ENCODE results near the gene PKNOX2.

Gene PKNOX2

DNA sequence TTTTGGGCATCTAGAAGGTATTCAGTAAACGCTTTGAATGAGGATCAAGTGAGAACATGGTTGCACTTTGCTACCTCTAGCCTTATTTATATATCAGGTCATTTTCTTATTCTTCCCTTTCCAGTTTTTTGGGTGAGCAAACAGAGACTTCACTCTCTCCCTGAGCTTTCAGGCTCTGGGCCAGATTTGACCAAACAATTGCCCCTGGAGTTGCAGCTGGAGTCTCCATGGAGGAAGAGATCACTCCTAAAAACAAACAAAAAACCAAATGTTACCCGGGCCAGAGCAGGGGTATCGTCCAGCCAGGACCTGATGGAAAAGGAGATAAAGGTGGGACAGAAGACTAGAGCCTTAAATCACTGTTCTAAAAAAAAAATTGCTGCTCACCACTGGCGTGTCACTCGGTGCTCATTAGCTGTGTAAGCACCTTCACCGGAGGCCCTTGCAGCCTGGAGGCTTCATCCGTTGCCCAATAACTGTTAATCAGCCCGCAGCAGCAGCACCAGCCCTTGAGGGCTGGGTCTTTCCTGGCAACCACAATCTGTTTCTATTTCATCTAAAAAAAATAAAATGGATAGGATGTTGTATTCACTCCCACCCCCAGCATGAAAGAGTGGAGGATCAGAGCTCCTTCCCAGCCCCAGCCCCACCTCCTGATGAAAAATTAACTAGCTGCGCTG is 125.0 kb downstream of the PKNOX2 start:
- no peak for DNase-seq

DNA sequence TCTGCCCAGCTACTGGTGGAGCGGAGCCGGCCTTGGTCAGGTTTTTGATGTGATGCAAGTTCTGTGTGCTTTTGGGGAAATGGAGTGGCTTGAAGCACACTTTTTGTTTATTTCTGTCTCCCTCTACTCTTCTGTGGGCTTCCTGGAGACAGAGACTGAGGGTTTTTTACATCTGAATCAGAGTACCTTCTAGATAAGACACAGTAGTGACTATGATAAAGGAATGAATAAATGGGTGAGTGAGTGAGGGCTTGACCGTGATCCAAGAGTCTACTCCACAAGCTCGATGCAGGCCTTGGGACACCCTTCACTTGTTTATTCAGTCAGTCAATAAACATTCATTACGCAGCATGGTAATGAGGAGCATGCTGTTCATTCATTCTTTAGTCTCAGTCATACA is 125.7 kb downstream of the PKNOX2 start:
- no peak for DNase-seq

DNA sequence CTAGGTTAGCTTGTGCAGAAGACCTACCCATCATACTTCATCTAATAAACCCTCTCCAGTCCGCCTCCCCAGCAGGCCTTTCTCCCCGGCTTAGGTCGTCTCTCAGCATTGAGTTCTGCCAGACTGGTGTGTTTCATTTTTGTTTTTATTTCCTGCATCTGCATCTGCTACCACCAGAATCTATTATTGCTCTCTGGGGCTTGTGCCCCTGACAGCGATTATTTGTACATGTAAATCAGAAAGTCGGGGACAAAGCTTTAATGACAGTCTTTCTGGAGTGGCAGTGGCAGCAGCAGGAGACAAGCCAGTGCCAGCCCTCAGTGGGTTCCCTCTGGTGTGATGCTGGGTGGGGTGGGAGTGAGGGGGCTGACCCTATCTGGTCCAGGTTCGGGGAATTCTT is 127.5 kb downstream of the PKNOX2 start:
- DNase-seq = no peak

DNA sequence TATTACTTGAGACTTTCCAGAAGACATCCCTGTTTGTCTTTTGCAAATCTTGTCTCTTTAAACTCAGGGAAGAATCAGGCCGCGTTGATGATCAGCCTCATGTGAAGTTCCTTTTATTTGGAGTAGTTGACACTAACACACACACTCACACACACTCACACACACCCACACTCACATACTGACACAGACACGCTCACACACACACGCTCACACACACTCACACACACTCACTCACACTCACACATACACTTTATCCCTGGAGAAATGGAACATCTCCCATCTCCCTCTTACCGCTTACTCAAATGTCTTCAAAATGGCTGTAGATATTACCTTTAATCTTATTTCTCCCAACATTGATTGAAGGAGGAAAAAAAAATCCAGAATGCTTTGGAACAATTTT is 129.0 kb downstream of the PKNOX2 start:
- no peak for DNase-seq

DNA sequence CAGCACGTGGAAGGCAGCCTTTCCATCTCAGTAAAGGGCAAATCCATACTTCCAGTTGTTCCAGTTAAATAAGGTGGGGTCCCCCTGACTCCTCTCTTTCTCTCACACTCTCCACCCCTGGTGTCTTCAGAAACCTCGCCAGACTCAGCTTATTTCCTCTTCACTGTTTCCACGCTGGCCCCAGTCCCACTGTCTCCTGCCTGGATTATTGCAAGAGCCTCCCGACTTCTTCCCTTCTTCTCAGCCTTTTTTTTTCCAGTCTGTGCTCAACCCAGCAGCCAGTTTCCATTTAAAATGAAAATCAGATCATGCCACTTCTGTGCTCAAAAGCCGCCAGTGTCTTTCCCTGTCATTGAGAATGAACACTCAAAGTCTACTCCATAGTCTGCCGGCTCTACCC is 131.4 kb downstream of the PKNOX2 start:
- DNase-seq = no peak

DNA sequence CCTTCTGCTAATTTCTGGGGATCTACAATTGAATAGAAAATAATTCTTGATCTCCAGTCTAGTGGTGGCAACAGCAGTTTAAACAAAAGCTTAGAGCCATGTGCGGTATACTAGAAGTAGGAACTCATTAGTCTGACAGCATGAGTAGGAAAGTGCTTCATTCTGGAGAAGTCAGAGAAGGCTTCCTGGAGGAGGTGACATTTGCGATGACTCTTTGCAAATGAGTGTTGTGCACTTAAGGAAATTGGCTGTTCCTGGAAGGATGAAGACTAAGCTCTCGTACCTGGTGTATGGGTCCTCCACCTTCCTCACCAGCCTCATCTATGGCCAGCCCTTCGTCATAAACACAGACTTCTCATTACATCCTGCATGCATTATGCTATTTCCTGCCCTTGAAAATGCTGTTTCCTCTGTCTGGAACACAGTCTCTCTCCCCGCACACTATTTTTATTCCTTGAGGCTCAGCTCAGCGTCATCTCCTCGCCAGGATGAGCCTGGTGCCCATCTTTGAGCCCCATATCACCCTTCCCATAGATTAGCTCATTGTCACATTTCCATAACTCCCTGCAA is 132.9 kb downstream of the PKNOX2 start:
- DNase-seq = no peak

DNA sequence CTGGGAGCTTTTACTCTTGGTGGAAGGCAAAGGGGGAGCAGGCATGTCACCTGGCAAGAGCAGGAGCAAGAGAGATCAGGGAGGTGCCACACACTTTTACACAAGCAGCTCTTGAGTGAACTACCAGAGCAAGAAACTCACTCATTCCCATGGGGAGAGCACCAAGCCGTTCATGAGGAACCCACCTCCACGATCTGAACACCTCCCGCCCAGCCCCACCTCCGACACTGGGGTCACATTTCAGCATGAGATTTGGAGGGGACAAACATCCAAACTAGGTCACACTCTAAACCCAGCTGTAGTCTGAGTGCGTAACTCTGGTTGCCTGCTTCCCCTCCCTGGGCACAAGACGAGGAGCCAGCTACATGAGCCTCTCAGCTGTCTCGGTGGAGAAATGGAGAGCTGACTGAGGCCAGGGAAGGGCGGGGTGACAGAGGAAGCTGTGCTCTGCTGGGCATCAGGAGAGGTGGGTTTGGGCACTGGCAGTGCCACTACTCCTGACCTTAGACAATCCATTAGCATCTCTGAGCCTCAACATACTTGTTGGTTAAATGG is 134.6 kb downstream of the PKNOX2 start:
- DNase-seq = no peak

DNA sequence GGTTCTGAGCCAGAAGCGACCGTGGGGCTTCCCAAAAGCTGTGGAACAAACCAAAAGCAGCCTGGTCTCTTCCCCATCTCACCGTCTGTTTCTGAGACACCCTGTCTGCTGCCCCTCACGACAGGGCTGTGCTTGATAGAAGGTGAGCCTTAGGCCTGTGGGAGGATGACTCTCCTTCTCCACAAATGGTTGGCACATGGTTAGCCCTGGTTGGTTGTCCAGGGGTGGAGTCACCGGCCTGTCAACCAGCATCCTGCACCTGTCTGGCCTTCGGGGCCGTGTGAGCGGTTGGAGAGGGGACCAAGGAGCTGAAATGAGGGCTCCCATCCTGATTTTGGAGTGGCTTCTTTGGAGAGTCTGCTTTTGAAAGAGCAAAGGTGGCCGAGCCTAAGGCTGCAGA is 135.3 kb downstream of the PKNOX2 start:
- DNase-seq = no peak

DNA sequence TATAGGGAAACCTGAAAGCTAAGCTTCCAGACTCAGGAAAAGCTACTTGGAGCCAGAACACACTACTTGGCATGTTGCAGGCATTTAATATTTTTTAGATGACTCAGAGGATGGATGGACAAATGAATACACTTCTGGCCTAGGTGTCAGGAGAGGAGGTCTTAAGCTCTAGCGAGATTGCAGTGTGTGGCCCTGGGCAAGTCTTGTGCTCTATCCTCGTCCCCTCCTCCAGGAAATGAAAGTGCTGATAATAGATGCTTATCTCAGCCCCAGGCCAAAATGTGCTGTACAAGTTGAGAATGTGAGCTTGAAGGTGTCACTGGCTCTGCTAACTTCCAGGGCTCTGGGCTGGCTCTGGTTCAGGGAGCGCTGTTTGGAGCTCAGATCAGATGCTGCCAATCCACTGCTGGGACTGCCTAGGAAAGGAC is 136.3 kb downstream of the PKNOX2 start:
- no peak for DNase-seq

DNA sequence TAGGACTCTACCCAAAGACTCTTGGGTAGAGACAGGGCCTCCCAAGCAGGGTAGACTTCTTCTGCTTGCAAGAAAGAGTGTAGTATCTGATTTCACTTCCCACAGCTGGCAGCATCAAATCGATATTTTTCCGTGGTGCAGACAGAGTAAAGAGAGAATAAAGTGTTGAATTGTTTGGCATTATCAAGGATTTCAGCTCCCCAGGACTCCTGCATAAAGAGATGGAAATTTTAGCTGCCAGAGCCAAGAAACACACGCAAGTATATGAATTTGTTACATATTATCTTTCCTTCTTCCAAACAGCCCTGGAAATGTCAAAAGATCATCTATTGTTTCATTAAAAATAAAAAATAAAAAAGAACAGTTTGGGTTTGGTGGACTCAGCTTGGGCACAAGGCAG is 136.8 kb downstream of the PKNOX2 start:
- DNase-seq = no peak

DNA sequence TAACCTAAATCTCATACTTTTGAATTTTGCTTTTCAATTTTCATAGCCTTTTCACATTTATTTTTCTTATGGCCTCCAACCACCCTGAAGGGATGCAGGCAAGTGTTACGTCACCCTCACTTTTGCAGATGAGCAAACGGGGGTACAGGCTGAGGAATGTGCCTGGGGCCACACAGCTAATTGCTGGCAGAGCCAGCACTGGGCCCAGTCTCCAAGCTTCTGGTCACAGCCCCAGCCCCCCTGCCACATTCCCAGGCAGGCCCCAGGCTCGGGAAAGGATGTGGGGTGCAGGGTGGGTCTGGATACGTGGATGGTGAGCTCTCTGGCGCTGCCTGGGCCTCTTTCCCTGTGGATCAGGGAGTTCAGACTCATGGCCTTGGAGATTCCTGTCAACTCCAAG is 138.6 kb downstream of the PKNOX2 start:
- DNase-seq = no peak

DNA sequence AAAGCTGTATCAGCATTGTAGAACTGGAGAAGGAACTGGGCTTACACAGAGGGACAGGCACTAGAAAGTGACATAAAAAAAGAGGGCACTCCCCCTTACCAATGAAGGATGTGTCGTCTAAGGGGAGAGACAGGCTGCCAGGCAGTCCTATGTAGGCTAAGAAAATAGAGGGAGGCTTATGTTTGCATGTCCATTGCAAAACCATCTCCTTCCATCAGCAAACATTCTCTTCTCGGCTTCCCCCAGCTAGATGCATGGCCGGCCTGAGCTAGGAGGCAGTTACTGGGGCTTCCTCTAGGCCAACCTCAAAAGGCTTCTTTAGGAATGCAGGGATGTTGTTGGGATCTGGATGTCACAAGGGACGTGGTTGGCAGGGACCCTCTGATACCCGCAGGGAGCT is 139.1 kb downstream of the PKNOX2 start:
- DNase-seq = no peak

DNA sequence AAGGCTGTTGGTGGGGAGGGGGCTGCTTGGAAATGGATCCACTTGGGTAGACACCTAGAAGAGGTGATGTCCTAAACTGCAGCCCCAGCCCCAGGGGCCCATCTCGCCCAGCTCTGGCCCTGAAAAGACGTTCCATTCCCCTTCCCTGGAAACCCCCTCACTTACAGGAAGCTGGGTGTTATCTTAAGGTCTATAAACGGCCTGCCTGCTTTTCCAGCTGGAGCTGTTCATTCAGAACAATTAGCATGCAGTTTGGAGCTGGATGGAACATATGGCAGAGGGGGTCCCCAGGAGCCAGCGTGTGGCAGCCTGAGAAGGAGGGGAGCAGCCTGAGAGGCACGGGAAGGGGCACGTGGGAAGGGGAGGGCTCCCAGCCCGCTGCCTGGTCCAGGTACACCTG is 139.6 kb downstream of the PKNOX2 start:
- no peak for DNase-seq

DNA sequence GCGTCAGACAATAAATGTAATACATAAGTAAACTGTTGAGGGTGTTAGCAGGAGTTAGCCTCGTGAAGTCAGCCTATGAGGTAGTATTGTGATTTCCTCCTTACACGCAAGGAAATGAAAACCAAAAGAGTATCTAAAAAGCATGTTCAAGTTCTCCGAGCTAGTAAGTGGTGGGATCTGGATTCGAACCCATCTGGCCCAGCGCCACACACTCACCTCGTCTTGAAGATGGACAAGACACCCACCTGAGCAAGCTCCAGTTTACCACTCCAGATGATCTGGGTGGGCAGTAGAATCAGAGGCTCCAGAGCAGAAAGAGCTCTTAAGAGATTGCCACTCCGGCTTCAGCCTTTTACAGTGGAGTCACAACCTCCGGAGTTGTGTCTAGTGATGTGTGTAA is 140.3 kb downstream of the PKNOX2 start:
- DNase-seq = no peak

DNA sequence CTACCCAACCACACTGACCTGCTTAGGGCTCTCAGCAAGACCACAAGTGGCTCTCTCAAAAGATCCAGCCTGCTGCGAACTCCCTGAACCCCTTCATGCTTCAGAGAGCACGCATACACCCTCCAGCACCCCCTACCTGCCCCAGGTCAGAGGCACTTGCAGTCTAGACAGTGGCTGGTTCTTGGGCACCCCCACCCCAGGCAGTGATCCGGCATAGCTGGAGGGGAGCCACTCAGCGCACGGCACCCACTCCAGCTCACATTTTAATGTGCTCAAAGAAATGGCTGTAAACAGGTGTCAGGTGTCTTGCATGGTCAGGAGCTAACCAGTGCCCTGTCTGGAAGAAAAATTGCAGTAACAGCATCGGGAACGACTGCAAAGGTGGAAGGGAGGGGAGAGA is 140.8 kb downstream of the PKNOX2 start:
- DNase-seq = no peak

DNA sequence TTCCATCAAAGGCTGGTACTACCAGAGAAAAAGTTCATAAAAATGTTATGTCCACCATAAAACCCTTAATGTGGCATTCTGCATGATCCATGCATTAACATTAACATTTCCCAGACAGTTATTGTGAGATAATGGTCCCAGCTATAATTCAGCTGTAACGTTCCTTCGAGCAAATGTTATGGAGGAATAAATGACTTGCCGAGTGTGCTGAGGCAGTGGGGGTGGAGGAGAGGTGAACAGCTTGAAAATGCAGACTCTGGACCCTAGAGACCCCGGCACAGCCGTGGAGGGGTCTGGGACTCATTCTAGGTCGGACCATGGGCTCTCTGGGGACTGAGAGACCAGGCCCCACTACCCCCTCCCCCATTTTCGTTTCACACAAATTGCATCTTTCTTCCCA is 141.9 kb downstream of the PKNOX2 start:
- DNase-seq = no peak

DNA sequence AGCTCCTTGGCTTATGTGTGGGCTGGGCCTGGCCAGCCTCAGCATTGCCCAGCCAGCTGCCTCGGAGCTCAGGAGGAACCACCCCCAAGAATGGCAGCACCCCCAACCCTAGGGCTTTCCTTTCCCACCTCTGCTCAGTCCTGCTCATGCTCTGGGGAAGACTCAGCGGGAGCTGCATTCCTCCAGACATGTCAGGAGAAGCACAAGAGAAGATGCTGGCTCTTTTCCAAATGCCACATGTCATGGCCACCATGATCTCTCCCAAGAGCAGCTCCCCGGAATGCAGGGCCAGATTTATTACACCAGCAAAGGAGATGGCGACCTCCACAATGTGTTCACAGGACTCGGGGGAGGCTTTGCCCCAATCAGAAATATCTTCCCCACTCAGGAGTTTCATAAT is 143.7 kb downstream of the PKNOX2 start:
- DNase-seq = no peak

DNA sequence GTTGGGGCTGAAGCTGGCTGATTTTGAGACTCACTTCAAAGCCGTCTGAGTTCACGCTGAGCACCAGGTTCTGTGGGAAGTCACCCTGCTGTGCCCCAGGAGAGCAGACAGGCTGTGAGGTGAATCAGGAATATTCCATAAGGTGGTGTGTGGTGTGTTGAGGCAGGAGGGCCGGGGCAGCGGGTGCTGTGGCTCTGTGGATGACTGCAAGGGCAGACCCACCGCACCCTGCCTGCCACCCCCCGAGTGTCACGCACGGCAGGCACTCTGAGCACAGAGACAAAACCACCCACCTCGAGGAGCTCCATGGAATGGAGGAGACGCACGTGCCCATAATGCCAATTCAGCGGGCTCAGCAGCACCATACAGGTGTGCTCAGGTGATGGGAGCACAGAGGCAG is 147.8 kb downstream of the PKNOX2 start:
- no peak for DNase-seq

DNA sequence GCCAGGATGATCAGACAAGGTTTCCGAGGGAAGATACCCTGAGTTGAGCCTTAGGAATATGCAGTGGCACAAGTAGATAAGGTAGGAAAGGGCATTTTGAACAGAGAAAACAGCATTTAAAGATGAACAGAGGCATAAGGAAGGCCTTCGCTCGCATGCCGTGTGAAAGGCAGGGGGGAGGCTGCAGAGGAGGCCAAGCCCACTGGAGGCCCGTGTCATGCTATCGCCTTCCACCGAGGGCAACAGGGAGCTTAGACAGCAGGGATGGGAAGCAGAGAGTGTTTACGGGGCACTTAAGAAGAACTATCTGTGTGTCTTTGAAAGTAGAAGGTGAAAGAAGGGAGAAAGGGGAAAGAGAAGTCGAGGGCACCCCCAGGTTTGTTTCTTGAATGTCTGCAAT is 148.3 kb downstream of the PKNOX2 start:
- no peak for DNase-seq

DNA sequence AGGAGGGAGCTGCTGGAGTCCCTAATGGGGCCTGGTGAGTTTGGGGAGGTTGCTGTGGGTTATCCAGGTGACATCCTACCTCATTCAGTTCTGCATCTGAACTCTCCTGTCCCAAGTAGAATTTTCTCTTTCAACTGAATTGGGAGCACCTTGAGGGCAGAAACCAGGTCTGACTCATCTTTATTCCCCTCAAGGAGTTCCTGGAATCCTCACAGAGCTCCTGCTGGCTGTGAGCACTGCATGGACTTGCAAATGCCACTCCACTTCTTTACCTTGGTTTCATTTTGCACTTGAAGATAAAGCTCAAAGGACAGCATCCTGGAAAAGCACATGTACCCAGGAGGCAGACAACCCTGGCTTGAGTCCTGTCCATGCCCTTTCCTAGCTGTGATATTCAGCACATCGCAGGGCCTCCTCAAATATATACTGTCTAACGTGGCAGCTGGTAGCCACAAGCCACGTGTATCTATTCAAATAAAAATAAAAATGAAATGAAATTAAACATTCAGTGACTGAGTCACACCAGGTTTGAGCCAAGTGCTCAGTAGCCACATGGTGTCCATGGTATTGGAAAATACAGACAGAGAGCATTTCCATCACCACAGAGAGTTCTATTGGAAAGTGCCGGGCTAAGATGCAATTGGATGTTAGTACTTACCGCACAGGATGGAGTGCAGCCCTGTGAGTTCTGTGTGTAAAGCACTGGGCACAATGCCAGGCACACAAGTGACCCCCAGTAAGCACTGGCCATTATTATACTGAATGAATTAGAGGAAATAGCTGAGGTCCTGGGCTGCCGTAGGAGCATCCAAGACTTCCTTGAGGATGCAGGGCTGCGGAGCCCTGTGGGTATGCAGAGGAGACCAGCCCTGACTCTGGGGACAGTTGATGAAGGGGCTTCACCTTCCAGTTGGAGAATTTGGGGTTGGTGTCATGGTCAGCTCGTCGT is 149.0 kb downstream of the PKNOX2 start:
- no peak for DNase-seq

DNA sequence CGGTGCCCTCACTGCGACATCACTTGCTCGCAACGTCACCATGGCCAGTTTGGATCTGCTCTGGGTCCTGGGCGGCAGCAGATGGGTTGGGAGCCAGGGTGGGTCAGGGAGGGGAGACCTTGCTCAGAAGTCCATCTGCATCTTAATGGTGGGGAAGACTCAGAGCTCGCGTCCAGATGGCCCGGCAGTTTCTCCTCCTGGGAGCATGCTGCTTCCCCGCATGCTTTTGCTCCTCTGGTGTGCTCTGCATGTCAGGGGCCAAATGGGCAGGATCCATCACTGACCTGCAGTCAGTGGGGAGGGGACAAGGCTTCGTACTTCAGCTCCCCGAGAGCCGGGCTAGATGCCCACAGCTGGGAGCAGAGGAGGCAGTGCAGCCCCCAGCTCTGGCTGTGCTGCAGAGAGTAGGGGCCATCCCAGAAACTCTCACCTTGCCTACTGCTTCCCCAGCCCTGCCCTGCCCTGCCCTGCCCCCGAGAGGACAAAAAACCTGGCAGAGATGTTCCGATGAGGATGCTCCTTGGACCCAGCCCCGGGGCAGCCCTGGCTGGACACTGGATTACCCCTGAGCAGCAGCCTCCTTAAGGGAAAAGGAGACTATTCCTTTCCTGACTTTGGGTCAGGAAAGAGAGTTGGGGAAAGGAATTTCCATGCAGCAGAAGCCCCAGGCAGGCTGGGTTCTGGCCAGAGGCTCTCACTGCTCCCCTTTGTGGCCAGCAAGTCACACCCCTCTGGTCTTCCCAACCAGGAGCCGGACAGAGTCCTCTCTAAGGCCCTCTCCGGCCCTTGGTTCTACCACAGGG is 149.9 kb downstream of the PKNOX2 start:
- no peak for DNase-seq

DNA sequence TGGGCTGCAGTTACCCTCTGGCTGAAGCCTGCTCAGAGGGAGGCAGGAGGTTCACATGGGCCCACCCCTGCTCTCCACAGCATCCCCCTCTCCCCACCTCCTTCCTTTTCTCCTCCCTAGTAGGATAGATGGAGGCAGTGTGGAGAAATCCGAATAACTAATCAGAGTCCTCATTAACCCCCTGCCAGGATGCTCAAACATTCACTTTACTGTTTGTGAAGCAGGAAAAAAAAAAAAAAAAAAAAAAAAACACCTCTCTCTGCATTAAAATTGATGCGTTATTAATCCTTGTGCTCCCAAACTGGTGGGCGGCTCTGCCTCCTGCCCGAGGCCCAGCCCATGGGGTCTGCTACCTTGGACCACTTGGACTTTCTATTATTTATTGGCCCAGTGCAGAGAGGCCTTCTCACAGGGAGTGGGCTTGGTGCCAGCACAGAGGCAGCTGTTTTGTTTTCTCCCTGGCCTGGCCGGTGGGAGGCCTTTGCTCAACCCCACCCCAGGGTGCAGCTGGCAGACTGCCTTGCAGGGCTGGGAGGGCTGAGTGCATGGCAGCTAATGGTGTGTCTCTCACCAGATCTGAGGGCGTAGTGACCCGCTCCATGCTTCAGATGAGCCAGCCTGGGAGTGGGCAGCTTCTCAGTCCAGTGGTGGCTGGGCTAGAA is 150.7 kb downstream of the PKNOX2 start:
- DNase-seq = no peak

Measured in stimulated activated CD4-positive, alpha-beta T cell treated with anti-CD3 and anti-CD28 coated beads, Interleukin-1b, Interleukin-23, amount 100 ng/mL, for 48 hours (primary cell).